ENCODE measurements around the gene PLEKHM1. TPM values are rescaled to one million over a fixed set of nuclear protein-coding genes. Genes with fewer than 3 reads are reported as not detected.
"Not testable (repeated sequence)": the region's sequence is repeated elsewhere in the genome, so short reads cannot be mapped to it uniquely, and the experiment has no call there.

Gene PLEKHM1
- total and polyA plus RNA-seq, 2 donors (not counting 3 experiments of a cell fraction or from before 2014, with no cell fraction given): 29.7 to 52.0 TPM

DNA sequence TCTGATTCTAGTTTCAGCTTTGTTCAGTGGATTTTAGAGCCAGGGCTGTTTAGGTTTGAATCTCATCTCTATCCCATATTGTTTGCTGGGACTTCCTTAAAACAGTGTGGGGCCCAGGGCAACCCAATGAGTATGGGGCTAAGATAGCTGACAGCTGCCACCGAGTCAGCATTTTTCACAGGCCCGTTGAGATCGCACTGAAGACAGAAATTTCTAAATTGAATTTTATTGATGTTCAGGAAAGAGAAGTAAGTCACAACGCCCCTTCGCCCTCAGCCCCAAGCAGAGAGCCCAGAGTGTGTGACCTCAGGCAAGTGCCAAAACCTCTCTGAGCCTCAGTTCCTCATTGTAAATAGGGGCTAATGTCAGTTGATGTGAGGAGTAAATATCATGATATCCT lies 4.0 kb upstream of the PLEKHM1 start:
- H3K4me2 ChIP-seq (ENCODE audit: insufficient read depth, low read length); intact Hi-C loops (cut with micrococcal nuclease); H3K9me3 ChIP-seq (replicated peaks; ENCODE audit: control insufficient read depth, insufficient read depth, low read length); H3K4me3 ChIP-seq (replicated peaks in 1 of 3; ENCODE audit: insufficient read depth in 1 of 3, low read depth in 1 of 3, low read length in 3 of 3); H3K36me3 ChIP-seq (ENCODE audit: control insufficient read depth in 2 of 2, extremely low read depth in 1 of 2, insufficient read depth in 2 of 2, low read length in 2 of 2); H3K27me3 ChIP-seq (ENCODE audit: control insufficient read depth in 2 of 2, insufficient read depth in 2 of 2, low read length in 2 of 2); H2AFZ ChIP-seq (ENCODE audit: low read depth, low read length); POLR2A ChIA-PET; DNase-seq (ENCODE audit: low read depth, low spot score); H4K20me1 ChIP-seq (replicated peaks; ENCODE audit: control insufficient read depth, extremely low read depth, insufficient read depth, low read length); H3K4me1 ChIP-seq (ENCODE audit: control insufficient read depth, extremely low read depth, insufficient read depth, low read length); BruUV-seq (replicated peaks); H3K9me1 ChIP-seq (replicated peaks; ENCODE audit: control insufficient read depth, extremely low read depth, insufficient read depth, low read length); H3K9ac ChIP-seq (replicated peaks; ENCODE audit: extremely low read depth, insufficient read depth, low read length); FAIRE-seq; H3K79me2 ChIP-seq (ENCODE audit: control insufficient read depth, insufficient read depth, low read length); CTCF ChIA-PET; dilution Hi-C loops (cut with MboI; ENCODE audit: extremely low pct_ligation_motif_present, low sequenced_read_pairs); H3K27ac ChIP-seq (ENCODE audit: insufficient read depth, low read depth, low read length): not testable (repeated sequence)

DNA sequence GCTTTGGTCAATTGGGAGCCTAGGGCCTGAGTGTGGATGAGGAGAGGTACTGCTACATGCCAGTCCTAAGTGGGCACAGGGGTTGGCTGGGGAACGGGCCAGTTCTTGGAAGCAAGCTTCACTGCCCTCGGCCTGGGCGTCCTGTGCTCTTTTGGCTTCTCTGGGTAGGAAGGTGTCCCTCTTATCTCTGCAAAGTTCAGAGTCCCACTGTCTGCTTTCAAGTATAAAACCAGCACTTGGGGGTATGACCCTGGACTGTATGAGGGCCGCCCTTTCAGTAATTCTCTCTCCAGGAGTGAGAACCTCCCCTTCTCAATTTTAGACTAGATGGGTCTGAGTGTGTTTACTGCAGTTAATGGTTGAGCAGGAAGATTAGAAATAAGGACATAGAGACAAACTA lies 1.6 kb upstream of the PLEKHM1 start:
- BruUV-seq (replicated peaks); H3K27me3 ChIP-seq (ENCODE audit: control insufficient read depth in 2 of 2, insufficient read depth in 2 of 2, low read length in 2 of 2); H3K4me2 ChIP-seq (ENCODE audit: insufficient read depth, low read length); H3K9ac ChIP-seq (replicated peaks; ENCODE audit: extremely low read depth, insufficient read depth, low read length); H4K20me1 ChIP-seq (replicated peaks; ENCODE audit: control insufficient read depth, extremely low read depth, insufficient read depth, low read length); dilution Hi-C loops (cut with MboI; ENCODE audit: extremely low pct_ligation_motif_present, low sequenced_read_pairs); DNase-seq (ENCODE audit: low read depth, low spot score); H3K36me3 ChIP-seq (ENCODE audit: control insufficient read depth in 2 of 2, extremely low read depth in 1 of 2, insufficient read depth in 2 of 2, low read length in 2 of 2); CTCF ChIA-PET; FAIRE-seq; H3K4me3 ChIP-seq (replicated peaks in 1 of 3; ENCODE audit: insufficient read depth in 1 of 3, low read depth in 1 of 3, low read length in 3 of 3); H3K9me3 ChIP-seq (replicated peaks; ENCODE audit: control insufficient read depth, insufficient read depth, low read length); intact Hi-C loops (cut with micrococcal nuclease); H2AFZ ChIP-seq (ENCODE audit: low read depth, low read length); H3K9me1 ChIP-seq (replicated peaks; ENCODE audit: control insufficient read depth, extremely low read depth, insufficient read depth, low read length); POLR2A ChIA-PET; H3K27ac ChIP-seq (ENCODE audit: insufficient read depth, low read depth, low read length): not testable (repeated sequence)
- H3K79me2 ChIP-seq (ENCODE audit: control insufficient read depth, insufficient read depth, low read length): peaks cover 10% of the 10 kb centered on the region
- H3K4me1 ChIP-seq (ENCODE audit: control insufficient read depth, extremely low read depth, insufficient read depth, low read length): peaks cover 13% of the 10 kb centered on the region

DNA sequence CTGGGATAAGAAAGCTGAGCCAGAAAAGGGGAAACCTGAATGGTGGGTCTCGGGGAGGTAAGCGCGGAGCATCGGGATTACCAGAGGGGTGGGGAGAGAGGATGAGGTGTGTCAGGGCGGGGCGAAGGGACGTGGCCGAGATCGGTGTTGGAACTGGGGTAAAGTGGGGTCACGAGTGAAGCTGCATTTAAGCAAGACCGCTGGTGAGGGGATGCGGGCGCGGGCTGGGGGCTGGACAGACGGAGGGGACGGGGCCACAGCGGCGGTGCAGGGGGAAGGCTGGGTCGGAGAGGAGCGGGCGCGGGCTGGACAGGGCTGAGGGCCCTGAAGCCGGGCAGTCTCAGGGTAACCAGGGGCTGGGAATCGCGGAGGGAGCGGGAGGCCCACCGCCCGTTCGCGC lies 323 bp downstream of the PLEKHM1 start:
- H3K27me3 ChIP-seq (ENCODE audit: control insufficient read depth in 2 of 2, insufficient read depth in 2 of 2, low read length in 2 of 2); CTCF ChIA-PET; BruUV-seq (replicated peaks); H4K20me1 ChIP-seq (replicated peaks; ENCODE audit: control insufficient read depth, extremely low read depth, insufficient read depth, low read length); H3K9me3 ChIP-seq (replicated peaks; ENCODE audit: control insufficient read depth, insufficient read depth, low read length); POLR2A ChIA-PET; H3K36me3 ChIP-seq (ENCODE audit: control insufficient read depth in 2 of 2, extremely low read depth in 1 of 2, insufficient read depth in 2 of 2, low read length in 2 of 2); dilution Hi-C loops (cut with MboI; ENCODE audit: extremely low pct_ligation_motif_present, low sequenced_read_pairs); intact Hi-C loops (cut with micrococcal nuclease); H3K9me1 ChIP-seq (replicated peaks; ENCODE audit: control insufficient read depth, extremely low read depth, insufficient read depth, low read length); DNase-seq (ENCODE audit: low read depth, low spot score): not testable (repeated sequence)
- H3K4me3 ChIP-seq (replicated peaks in 1 of 3; ENCODE audit: insufficient read depth in 1 of 3, low read depth in 1 of 3, low read length in 3 of 3): peak overlapping the region; percentile 33 to 82 (median 66)
- H3K27ac ChIP-seq (ENCODE audit: insufficient read depth, low read depth, low read length): peak overlapping the region; percentile 80
- H3K4me2 ChIP-seq (ENCODE audit: insufficient read depth, low read length): peak overlapping the region; percentile 58
- peaks cover 15% of the 10 kb centered on the region for H3K4me1 ChIP-seq (ENCODE audit: control insufficient read depth, extremely low read depth, insufficient read depth, low read length)
- FAIRE-seq: peak; percentile 44
- H3K9ac ChIP-seq (replicated peaks; ENCODE audit: extremely low read depth, insufficient read depth, low read length): peak overlapping the region; percentile 31
- peaks cover 14% of the 10 kb centered on the region for H3K79me2 ChIP-seq (ENCODE audit: control insufficient read depth, insufficient read depth, low read length)
- peak overlapping the region; percentile 48 for H2AFZ ChIP-seq (ENCODE audit: low read depth, low read length)

Measured in endothelial cell of umbilical vein (primary cell).